Right ventricle myocardium superior (tissue), 1 donor: Measurements from ENCODE around the gene RFX1. TPM values are rescaled to one million over a fixed set of nuclear protein-coding genes. Genes with fewer than 3 reads are reported as not detected.
"Not testable (repeated sequence)": the region's sequence is repeated elsewhere in the genome, so short reads cannot be mapped to it uniquely, and the experiment has no call there.

Experiments used
- ATAC-seq: fragments of 200-7000 bp; cut with Tn5 transposase; one replicate; pipeline ENCODE4 v1.9.1; 2020; ENCODE audit warnings: mild to moderate bottlenecking; ENCODE audit not compliant: poor library complexity
- DNase-seq: peaks from one replicate; pipeline ENCODE4 v3.0.0-alpha.2; 2020
- intact Hi-C: fragments of 100-400 bp; cut with DNase I; formaldehyde crosslinking; loops from one replicate; pipeline ENCODE4 v1.11.2; 2022
- total RNA-seq: library from RNA; stranded (reverse); fragmentation: NEBNext Ultra II Directional; extraction: Animal tissue kit (Norgen Biotek cat#: 25700); gene quantifications from one replicate; pipeline ENCODE4 v1.2.1, GENCODE V29; 2021
- donor health status: DM: no; HTN: yes; CAD: no; lungs with severe emphysema.

RFX1 gene
- total RNA-seq, 1 donor from 2014 or later: 13.0 TPM

DNA sequence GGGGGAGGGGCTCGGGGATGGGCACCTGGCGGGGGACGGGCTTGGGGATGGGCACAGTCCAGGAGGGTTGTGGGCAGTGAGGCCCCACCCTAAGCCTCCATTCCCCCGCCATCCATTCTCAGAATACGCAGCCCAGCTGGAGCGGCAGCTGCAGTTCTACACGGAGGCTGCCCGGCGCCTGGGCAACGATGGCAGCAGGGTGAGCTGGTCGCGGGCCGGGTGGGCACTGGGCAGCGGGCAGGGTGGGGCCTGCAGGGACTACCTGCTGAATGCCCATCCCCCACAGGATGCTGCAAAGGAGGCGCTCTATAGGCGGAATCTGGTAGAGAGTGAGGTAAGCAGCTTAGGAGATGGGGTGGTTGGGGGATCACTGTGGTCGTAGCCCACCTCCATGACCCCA, 76.2 kb downstream of the RFX1 start:
- ATAC-seq: no peak
- intact Hi-C loops: no loop called here
- no peak for DNase-seq

DNA sequence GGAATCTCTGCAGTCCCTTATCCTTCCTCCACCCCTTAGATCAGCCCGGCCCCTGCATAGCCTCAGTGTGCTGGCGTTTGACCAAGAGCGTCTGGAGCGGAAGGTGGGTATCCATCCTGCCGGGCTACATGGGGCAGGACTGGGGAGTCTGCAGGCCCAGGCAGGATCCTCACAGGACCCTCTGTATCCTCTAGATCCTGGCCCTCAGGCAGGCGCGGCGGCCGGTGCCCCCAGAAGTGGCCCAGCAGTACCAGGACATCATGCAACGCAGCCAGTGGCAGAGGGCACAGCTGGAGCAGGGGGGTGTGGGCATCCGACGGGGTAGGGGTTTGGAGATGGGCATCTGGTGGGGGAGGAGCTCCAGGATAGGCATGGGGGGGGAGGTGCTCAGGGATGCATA, 76.8 kb downstream of the RFX1 start:
- intact Hi-C loops: no loop called here
- DNase-seq (no peak), ATAC-seq (no peak)

GRCh38 chr19:13926715-13927114, 79.4 kb downstream of the RFX1 start:
- ATAC-seq (peak; percentile 31), DNase-seq (no peak)
- intact Hi-C loops: no loop called here

DNA sequence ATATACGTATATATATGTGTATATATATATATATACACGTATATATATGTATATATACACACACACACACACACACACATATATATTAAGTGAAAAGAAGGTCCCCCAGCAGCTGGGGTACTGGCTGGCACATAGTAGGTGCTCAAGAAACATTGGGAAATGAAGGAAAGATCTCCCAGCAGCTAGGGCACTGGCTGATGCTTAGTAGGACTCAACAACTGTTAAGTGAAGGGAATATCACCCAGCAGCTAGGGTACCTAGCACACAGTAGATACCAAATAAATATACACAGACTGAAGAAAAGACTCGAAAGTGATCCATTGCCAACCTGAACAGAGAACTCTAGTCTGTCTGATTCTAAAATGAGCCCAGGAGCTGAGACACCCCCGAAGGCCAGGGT, 80.1 kb downstream of the RFX1 start:
- ATAC-seq (no peak), DNase-seq (no peak)
- intact Hi-C loops: no loop called here

DNA sequence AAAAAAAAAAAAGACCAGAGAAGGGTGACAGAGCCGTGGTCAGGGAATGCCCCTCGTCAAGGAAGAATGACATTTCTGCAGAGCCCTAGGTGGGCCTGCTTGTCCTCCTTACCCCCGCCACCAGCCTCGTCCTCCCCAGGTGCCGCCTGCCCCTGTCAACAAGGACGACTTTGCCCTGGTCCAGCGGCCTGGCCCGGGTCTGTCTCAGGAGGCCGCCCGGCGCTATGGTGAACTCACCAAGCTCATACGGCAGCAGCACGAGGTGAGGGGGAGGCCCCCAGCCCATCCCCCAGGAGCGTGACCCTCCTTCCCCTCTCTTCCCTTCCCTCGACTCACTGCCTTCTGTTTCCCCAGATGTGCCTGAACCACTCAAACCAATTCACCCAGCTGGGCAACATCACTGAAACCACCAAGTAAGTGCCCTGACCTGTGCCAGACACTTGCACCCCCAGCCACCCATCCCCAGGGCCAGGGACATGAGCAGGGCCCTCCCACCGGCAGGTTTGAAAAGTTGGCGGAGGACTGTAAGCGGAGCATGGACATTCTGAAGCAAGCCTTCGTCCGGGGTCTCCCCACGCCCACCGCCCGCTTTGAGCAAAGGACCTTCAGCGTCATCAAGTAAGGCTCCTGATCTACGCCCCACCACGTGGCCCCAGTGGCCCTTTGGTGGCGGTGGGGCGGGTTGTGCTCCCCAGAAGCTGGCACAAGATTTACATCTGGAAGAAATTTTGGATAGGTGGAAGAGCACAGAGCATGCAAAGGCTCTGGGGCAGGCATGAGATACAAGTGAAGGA, 82.7 kb downstream of the RFX1 start:
- ATAC-seq (no peak), DNase-seq (no peak)
- intact Hi-C loops: no loop called here

- DNase-seq, intact Hi-C loops, ATAC-seq: not testable (repeated sequence)
These were observed 84.0 kb downstream of the RFX1 start for GRCh38 chr19:13922118-13922517.

DNA sequence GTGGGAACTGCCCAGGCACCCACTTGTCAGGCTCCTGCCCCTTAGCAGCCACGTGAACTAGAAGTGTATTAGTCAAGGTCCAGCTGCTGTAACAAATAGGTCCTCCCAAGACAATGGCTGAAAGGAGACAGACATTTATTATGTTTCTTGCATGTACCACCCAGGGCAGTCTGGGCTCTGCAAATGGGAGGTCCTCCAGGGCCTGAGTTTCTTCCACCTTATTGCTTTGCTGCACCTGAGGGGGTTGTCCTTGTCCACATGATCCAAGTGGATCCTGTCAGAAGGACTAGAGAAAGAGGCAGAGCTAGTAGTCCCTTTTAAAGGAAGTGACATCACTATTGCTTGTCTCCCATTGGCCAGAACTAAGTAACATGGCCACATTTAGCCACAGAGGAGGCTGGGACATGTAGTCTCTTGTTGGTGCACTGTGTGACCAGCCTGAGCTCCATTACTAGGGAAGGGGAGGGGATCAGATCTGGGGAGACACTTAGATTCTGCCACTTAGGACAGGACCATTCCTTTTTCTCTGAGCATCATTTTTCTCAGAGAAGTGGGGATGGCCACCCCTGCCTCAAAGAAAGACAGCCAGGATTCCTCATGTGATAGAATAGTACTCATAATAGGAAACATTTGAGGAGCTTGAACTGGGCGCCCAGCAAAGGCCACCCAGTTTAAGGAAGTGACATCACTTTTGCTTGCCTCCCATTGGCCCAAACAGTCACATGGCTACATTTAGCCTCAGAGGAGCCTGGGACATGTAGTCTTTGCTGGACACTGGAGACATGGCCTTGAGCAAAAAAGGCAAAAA, 85.0 kb downstream of the RFX1 start:
- intact Hi-C loops: no loop called here
- ATAC-seq: peak; percentile 45

DNA sequence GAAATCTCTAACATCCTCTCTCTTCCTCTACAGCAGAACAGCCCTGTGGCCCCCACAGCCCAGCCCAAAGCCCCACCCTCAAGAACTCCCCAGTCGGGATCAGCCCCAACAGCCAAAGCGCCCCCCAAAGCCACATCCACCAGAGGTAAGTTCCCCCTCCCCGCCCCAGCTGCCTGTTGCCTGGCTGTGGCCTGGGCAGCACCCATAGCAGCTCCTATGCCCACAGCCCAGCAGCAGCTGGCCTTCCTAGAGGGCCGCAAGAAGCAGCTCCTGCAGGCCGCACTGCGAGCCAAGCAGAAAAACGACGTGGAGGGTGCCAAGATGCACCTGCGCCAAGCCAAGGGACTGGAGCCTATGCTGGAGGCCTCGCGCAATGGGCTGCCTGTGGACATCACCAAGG, 85.6 kb downstream of the RFX1 start:
- intact Hi-C loops: no loop called here
- ATAC-seq: no peak

More for the DNA sequence above, 85.0 kb downstream of the RFX1 start:
- no peak for DNase-seq

GRCh38 chr19:13918726-13919411, 87.3 kb downstream of the RFX1 start:
- intact Hi-C loops: no loop called here
- DNase-seq: no peak
- no peak for ATAC-seq

More for the DNA sequence above, 85.6 kb downstream of the RFX1 start:
- DNase-seq: no peak

- intact Hi-C loops: no loop called here
- DNase-seq (no peak), ATAC-seq (no peak)
These were observed 88.2 kb downstream of the RFX1 start for GRCh38 chr19:13917888-13918406.

DNA sequence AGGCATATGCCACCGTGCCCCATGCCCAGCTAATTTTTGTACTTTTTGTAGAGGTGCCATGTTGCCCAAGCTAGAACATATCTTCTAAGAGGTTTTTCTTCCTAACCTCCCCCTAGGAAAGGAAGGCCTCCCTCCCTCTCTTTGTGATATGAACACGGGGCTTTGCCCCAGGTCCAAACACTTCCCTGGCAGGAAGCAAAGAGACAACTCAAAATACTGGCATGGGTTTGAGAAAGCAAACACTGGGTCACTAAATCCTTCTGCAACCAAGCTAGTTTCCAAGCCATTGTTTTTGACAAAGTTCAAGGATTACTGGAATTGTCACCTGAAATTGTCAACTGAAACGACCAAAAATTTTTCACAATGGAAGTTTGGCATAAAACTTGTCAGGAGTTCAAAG, 91.3 kb downstream of the RFX1 start:
- ATAC-seq: no peak
- intact Hi-C loops: no loop called here

GRCh38 chr19:13913352-13913751, 92.8 kb downstream of the RFX1 start:
- intact Hi-C loops: no loop called here
- ATAC-seq (no peak), DNase-seq (no peak)

More for the DNA sequence above, 91.3 kb downstream of the RFX1 start:
- no peak for DNase-seq

Other genes starting within 250 kb of the RFX1 start
- gene MRI1, start 241.8 kb downstream of the RFX1 start, total RNA-seq: 15.2 TPM
- gene C19orf53, start 231.9 kb downstream of the RFX1 start, total RNA-seq: 88.1 TPM
- gene ZSWIM4, start 210.9 kb downstream of the RFX1 start, total RNA-seq: 2.7 TPM
- 1.8 TPM for gene NANOS3, start 129.2 kb downstream of the RFX1 start, total RNA-seq
- gene BRME1, start 100.2 kb downstream of the RFX1 start, total RNA-seq: 0.81 TPM
- 20.0 TPM for gene CC2D1A, start 100.1 kb downstream of the RFX1 start, total RNA-seq
- gene PODNL1, start 67.9 kb downstream of the RFX1 start, total RNA-seq: 3.1 TPM
- gene DCAF15, start 53.8 kb downstream of the RFX1 start, total RNA-seq: 15.4 TPM
- gene RLN3, start 21.8 kb upstream of the RFX1 start, total RNA-seq: not detected
- gene IL27RA, start 25.4 kb upstream of the RFX1 start, total RNA-seq: 5.3 TPM
- not detected for gene PALM3, start 55.8 kb upstream of the RFX1 start, total RNA-seq
- 7.9 TPM for gene MISP3, start 66.5 kb upstream of the RFX1 start, total RNA-seq
- not detected for gene C19orf67, start 79.5 kb upstream of the RFX1 start, total RNA-seq
- 51.1 TPM for gene SAMD1, start 84.4 kb upstream of the RFX1 start, total RNA-seq
- gene PRKACA, start 111.4 kb upstream of the RFX1 start, total RNA-seq: 460 TPM
- 1.00 TPM for gene ASF1B, start 130.3 kb upstream of the RFX1 start, total RNA-seq
- gene ADGRL1, start 199.8 kb upstream of the RFX1 start, total RNA-seq: 20.0 TPM